ENCODE data around the gene MDH2.

DNA sequence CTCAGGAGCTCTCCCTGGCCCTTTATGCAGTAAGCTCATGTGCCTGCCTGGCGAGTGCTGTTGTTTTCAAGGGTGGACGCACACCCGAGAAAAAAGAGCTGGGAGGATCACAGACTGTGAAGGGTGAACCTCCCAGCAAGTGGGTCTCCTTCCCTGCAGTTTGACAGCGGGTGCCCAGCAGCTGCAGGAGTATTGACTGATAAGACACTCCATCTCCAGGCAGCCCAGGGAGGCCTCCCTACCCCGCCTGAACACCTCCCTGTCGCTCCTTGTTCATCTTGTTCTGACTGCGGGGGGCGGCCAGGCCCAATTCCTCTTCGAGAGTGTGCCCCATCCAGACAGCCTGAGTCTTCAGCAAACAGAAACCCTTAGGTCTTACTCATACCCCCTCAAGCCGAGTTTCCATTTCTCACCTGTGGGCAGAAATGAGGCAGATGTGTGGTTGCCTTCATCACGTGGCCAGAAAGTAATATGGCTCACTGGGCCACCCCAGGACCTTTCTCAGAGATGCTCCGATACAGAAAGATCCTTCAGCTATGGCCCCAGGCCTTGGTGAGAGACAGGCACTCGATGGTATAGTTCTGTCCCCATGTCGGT is 17.2 kb downstream of the MDH2 start:
- TF ChIP-seq, protein P1, sequence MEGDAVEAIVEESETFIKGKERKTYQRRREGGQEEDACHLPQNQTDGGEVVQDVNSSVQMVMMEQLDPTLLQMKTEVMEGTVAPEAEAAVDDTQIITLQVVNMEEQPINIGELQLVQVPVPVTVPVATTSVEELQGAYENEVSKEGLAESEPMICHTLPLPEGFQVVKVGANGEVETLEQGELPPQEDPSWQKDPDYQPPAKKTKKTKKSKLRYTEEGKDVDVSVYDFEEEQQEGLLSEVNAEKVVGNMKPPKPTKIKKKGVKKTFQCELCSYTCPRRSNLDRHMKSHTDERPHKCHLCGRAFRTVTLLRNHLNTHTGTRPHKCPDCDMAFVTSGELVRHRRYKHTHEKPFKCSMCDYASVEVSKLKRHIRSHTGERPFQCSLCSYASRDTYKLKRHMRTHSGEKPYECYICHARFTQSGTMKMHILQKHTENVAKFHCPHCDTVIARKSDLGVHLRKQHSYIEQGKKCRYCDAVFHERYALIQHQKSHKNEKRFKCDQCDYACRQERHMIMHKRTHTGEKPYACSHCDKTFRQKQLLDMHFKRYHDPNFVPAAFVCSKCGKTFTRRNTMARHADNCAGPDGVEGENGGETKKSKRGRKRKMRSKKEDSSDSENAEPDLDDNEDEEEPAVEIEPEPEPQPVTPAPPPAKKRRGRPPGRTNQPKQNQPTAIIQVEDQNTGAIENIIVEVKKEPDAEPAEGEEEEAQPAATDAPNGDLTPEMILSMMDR (conservative IDR thresholded peaks at IDR 0.05; ENCODE audit: low read length), result no peak
- no peak for TF ChIP-seq EZH2phosphoT487 (IDR thresholded peaks at IDR 0.05; ENCODE audit: borderline replicate concordance)

Data from Loucy (cell line).